Smooth muscle cell (in vitro differentiated cells): ENCODE measurements around the gene TMEM121B. TPM values are rescaled to one million over a fixed set of nuclear protein-coding genes. Genes with fewer than 3 reads are reported as not detected.

Source experiments
- DNase-seq: peaks from one replicate; lab custom pipeline; 2025; ENCODE audit not compliant: unreplicated experiment; lab: John Stamatoyannopoulos, UW
- H2AFZ ChIP-seq: fragments of 200-600 bp; sonication (generic); 2 replicates; pipeline ENCODE4 v1.6.0; 2016; ENCODE audit warnings: antibody characterized with exemption, low read depth, mild to moderate bottlenecking
- H3F3A ChIP-seq: fragments of 200-600 bp; sonication (generic); 2 replicates; pipeline ENCODE4 v1.6.0; 2017; ENCODE audit warnings: antibody characterized with exemption, low read depth
- H3K27ac ChIP-seq: fragments of 200-600 bp; sonication (generic); 2 replicates; pipeline ENCODE4 v1.5.1; 2016; ENCODE audit warnings: low read depth, mild to moderate bottlenecking
- H3K27me3 ChIP-seq: fragments of 200-600 bp; sonication (generic); 2 replicates; pipeline ENCODE4 v1.6.1; 2016; ENCODE audit warnings: low read depth, mild to moderate bottlenecking
- H3K36me3 ChIP-seq: fragments of 200-600 bp; sonication (generic); 2 replicates; pipeline ENCODE4 v1.5.1; 2016; ENCODE audit warnings: low read depth
- H3K4me1 ChIP-seq: fragments of 200-600 bp; sonication (generic); 2 replicates; pipeline ENCODE4 v1.5.1; 2016; ENCODE audit warnings: low read depth
- H3K4me2 ChIP-seq: fragments of 200-600 bp; sonication (generic); 2 replicates; pipeline ENCODE4 v1.6.0; 2016; ENCODE audit warnings: mild to moderate bottlenecking
- H3K4me3 ChIP-seq: fragments of 200-600 bp; sonication (generic); 2 replicates; pipeline ENCODE4 v1.5.1; 2016; ENCODE audit warnings: mild to moderate bottlenecking
- H3K79me2 ChIP-seq: fragments of 200-600 bp; sonication (generic); 2 replicates; pipeline ENCODE4 v1.6.0; 2016; ENCODE audit warnings: low read depth, mild to moderate bottlenecking
- H3K9ac ChIP-seq: fragments of 200-600 bp; sonication (generic); 2 replicates; pipeline ENCODE4 v1.6.0; 2016; ENCODE audit warnings: low read depth
- H3K9me3 ChIP-seq: fragments of 200-600 bp; sonication (generic); replicated peaks from 2 replicates; pipeline ENCODE4 v1.5.1; 2016; ENCODE audit warnings: low read depth
- H4K20me1 ChIP-seq: fragments of 200-600 bp; sonication (generic); 2 replicates; pipeline ENCODE4 v1.6.0; 2016; ENCODE audit warnings: low read depth
- WGBS: methylation state at CpG from one replicate; pipeline ENCODE4 v1.1.7; 2016; ENCODE audit warnings: low lambda C conversion rate; 5-methylcytosine and 5-hydroxymethylcytosine counted together
- polyA plus RNA-seq: library from polyadenylated mRNA; unstranded; fragments of >200 nt; fragmentation: Nextera tagmentation; extraction: Ambion mirVana; gene quantifications from 2 replicates; pipeline ENCODE4 v1.2.1, GENCODE V29; 2016
- total RNA-seq: library from RNA; depleted of rRNA; stranded (reverse); fragments of >200 nt; gene quantifications from 2 replicates; pipeline ENCODE4 v1.2.3, GENCODE V29; 2014
- TF ChIP-seq, protein P1 (sequence below): fragments of 200-600 bp; sonication (generic); IDR thresholded peaks from 2 replicates; pipeline ENCODE4 v1.5.1; 2017; ENCODE audit warnings: borderline replicate concordance, mild to moderate bottlenecking, antibody characterized with exemption; ENCODE audit not compliant: insufficient read depth, poor library complexity, severe bottlenecking

TMEM121B gene
- total and polyA plus RNA-seq, 2 experiments from 2014 or later = 0.09 to 0.15 TPM

- H3K27ac ChIP-seq = no peak overlapping the region
- H3K9me3 ChIP-seq = no peaks in the 10 kb centered on the region
- H3K4me1 ChIP-seq = no peaks in the 10 kb centered on the region
- no peak overlapping the region for H2AFZ ChIP-seq
- H3K4me2 ChIP-seq = no peak overlapping the region
- WGBS = over 99% methylated on average over 7 of the region's 8 CpGs
- DNase-seq = no peak
- H3K4me3 ChIP-seq = no peak overlapping the region
- H3K27me3 ChIP-seq = no peaks in the 10 kb centered on the region
- TF ChIP-seq, protein P1, sequence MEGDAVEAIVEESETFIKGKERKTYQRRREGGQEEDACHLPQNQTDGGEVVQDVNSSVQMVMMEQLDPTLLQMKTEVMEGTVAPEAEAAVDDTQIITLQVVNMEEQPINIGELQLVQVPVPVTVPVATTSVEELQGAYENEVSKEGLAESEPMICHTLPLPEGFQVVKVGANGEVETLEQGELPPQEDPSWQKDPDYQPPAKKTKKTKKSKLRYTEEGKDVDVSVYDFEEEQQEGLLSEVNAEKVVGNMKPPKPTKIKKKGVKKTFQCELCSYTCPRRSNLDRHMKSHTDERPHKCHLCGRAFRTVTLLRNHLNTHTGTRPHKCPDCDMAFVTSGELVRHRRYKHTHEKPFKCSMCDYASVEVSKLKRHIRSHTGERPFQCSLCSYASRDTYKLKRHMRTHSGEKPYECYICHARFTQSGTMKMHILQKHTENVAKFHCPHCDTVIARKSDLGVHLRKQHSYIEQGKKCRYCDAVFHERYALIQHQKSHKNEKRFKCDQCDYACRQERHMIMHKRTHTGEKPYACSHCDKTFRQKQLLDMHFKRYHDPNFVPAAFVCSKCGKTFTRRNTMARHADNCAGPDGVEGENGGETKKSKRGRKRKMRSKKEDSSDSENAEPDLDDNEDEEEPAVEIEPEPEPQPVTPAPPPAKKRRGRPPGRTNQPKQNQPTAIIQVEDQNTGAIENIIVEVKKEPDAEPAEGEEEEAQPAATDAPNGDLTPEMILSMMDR = no peak
- no peaks in the 10 kb centered on the region for H3K36me3 ChIP-seq
- peaks cover 51% of the 10 kb centered on the region for H4K20me1 ChIP-seq
- H3K79me2 ChIP-seq = no peaks in the 10 kb centered on the region
- no peak overlapping the region for H3K9ac ChIP-seq
- H3F3A ChIP-seq = no peaks in the 10 kb centered on the region
Measured at GRCh38 chr22:17145021-17145680, 24.0 kb upstream of the TMEM121B start.

GRCh38 chr22:17143826-17144225, 22.7 kb upstream of the TMEM121B start:
- no peak overlapping the region for H3K4me2 ChIP-seq
- no peaks in the 10 kb centered on the region for H3K79me2 ChIP-seq
- WGBS = 93% methylated on average over 8 of the region's 8 CpGs
- no peak overlapping the region for H3K9ac ChIP-seq
- H3K4me1 ChIP-seq = no peaks in the 10 kb centered on the region
- DNase-seq = no peak
- no peaks in the 10 kb centered on the region for H3K9me3 ChIP-seq
- no peak overlapping the region for H3K27ac ChIP-seq
- no peaks in the 10 kb centered on the region for H3K36me3 ChIP-seq
- no peak overlapping the region for H2AFZ ChIP-seq
- no peak overlapping the region for H3K4me3 ChIP-seq
- H3F3A ChIP-seq = no peaks in the 10 kb centered on the region
- no peaks in the 10 kb centered on the region for H3K27me3 ChIP-seq
- H4K20me1 ChIP-seq = peaks cover 38% of the 10 kb centered on the region
- TF ChIP-seq, protein P1 = no peak

DNA sequence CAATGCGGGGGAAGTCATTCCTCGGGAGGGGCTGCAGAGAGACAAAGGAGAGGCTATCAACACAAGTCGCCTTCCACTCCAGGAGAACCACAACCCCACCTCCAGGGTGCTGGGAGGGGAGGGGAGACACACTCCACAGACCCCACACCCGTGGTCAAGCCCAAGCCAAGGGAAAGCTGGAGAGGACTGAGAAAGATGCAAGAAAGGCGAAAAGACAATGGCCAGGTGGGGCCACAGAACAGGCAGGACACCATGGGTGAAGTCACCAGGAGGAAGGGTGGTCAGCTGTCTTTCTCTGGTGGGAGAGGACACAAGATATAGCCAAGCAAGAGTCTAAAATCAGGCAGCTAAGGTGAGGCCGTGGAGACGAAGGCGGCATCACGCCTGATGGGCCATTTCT, 21.9 kb upstream of the TMEM121B start:
- no peak overlapping the region for H3K4me3 ChIP-seq
- H2AFZ ChIP-seq = no peak overlapping the region
- peaks cover 30% of the 10 kb centered on the region for H4K20me1 ChIP-seq
- no peaks in the 10 kb centered on the region for H3F3A ChIP-seq
- H3K36me3 ChIP-seq = no peaks in the 10 kb centered on the region
- DNase-seq = no peak
- H3K4me2 ChIP-seq = no peak overlapping the region
- WGBS = 94% methylated on average over 9 of the region's 9 CpGs
- H3K27me3 ChIP-seq = no peaks in the 10 kb centered on the region
- H3K9me3 ChIP-seq = no peaks in the 10 kb centered on the region
- H3K27ac ChIP-seq = no peak overlapping the region
- TF ChIP-seq, protein P1 = no peak
- no peaks in the 10 kb centered on the region for H3K79me2 ChIP-seq
- no peaks in the 10 kb centered on the region for H3K4me1 ChIP-seq
- H3K9ac ChIP-seq = no peak overlapping the region
